GM21515 (cell line): ENCODE measurements around the gene SMTN.
"Not testable (repeated sequence)": the region's sequence is repeated elsewhere in the genome, so short reads cannot be mapped to it uniquely, and the experiment has no call there.

Experiments
- ATAC-seq: cut with Tn5 transposase; IDR thresholded peaks from one replicate; pipeline ENCODE4 v1.9.1; 2021; ENCODE audit not compliant: unreplicated experiment

SMTN gene

DNA sequence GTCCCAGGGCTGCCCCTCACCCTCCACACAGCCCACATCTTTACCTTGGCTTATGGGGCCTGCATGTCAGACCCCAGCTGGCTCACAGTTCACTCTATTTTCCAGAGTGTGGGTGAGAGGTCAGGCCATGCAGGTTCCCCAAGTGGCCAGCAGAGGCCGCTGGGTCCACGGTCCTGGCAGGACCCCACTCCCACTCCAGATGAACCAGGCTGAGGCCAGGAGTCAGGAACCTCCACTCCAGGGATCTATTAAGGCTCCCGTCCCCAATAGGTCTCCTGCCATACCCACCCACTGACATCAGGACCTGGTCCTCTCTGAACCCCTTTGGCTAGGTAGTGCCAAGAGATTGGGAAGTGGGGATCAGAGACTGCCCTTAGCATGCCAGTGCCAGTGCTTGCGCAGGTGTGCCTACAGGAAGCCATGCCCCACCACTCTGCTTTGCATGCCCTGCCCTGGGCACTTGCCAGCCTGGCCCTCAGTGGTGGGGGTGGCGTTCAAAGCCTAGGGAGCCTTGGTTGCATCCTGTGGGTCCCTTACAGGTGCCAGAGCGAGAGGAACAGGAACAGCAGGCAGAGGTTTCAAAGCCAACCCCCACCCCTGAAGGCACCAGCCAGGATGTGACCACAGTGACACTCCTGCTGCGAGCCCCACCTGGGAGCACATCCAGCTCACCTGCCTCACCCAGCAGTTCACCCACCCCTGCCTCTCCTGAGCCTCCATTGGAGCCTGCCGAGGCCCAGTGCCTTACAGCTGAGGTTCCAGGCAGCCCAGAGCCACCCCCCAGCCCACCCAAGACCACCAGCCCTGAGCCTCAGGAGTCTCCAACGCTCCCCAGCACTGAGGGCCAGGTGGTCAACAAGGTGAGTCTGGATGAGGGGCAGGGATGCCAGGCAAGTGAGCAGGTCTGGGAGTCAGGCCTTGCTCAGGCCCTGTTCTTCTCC lies 8.3 kb downstream of the SMTN start:
- ATAC-seq: no peak

DNA sequence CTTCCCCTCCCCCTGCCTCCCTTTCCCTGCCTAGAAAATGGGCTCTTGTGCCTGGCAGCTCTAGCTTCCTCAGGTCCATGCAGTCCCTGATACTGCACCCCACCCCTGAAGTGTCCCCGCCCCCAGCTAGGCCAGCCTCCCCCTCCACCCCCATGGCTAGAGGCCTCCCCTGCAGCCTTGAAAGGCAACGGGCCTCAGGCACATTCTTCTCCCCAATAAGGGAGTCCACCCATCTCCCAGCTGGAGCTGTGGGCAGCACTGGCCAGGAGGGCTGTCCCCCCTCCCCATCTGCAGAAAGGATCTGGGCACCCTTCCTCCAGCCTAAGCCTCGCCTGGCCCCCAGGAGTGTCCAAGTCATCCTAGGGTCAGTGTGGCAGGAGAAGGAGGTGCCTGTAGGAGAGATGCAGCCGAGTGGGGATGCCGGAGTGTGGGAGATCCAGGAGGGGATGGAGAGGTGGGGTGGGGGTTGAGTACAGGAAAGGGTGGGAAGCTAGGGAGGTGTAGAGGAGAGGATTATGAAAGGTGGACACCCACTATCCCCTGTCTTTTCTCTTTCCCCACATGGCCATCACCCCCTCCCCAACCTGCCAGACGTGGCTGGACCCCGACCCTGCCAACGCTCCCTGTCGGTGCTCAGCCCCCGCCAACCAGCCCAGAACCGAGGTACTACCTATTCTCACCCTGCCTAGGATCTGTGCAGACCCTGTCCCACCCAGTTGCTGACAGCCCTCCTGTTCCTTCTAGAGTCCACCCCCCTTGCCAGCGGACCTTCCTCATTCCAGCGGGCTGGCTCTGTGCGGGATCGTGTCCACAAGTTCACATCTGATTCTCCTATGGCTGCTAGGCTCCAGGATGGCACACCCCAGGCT lies 9.3 kb downstream of the SMTN start:
- ATAC-seq: no peak

DNA sequence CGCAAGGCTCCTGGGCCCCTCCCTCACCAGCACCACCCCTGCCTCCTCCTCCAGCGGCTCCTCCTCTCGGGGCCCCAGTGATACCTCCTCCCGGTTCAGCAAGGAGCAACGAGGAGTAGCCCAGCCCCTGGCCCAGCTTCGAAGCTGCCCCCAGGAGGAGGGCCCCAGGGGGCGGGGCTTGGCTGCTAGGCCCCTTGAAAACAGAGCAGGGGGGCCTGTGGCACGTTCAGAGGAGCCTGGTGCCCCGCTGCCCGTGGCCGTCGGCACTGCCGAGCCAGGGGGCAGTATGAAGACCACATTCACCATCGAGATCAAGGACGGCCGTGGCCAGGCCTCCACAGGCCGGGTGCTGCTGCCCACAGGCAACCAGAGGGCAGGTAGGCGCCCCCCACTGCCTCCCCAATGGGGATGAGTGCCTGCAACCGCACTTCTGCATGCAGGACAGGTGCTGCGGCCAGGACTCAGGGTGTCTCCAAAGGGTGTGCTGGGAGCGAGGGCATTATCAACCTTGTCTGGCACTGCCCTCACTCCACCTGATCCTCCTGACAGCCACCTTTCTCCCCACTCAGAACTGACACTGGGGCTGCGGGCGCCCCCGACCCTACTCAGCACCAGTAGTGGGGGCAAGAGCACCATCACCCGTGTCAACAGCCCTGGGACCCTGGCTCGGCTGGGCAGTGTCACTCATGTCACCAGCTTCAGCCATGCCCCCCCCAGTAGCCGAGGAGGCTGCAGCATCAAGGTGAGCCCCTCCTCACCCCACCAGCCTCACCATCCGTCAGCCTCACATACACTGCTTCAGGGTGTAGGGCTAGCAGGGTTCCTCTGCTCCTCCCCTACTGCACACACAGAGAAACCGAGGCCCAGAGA lies 10.2 kb downstream of the SMTN start:
- ATAC-seq: no peak

DNA sequence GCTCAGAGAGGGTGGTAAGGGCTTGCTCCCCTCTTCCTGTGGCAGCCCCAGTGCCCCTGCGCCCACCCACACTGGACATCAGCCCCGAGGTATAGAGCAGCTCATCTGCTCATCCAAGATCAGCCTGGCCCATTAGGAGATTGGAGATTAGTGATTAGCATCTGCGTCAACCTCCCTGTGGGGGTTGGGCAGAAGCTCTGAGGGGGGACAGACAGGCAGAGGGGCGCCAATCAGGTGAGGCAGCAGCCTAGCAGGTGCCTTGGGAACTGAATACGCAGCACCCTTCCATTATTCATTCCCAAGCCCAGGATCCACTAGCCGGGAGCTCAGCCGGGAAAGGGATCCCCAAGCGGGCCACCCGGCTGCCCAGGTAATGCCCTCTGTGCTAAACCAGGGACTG lies 11.0 kb downstream of the SMTN start:
- no peak for ATAC-seq

DNA sequence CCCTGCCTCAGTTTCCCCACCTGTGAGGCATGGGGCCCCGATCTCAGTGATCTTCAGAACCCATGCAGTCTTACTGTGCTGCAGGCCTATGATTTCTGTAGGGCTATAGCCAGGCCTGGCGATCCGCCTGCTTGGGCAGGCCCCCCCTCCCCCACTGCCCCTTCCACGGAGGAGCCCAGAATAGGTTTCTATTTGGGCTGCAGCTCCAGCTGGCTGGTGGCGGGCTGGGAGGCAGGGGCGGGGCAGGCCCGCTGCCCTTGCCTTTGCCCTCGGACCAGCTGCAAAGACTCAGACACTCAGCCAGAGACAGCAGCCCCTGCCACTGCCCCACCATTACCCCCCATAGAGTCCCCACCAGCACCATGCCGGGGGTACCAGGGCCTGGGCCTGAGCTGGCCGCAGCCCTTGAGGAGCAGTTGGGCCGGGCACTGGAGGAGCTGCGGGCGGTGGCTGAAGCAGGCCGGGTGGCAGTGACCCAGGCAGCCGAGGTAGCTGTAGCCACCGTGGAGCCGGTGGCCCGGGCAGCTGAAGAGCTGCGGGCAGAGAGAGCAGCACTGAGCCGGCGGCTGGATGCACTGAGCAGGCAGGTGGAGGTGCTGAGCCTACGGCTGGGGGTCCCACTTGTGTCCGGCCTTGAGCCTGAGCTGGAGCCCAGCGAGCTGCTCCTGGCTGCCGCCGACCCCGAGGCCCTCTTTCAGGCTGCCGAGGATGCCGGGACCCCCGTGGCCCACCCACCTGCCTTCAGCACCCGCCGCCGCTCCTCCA lies 12.2 kb downstream of the SMTN start:
- ATAC-seq: no peak

DNA sequence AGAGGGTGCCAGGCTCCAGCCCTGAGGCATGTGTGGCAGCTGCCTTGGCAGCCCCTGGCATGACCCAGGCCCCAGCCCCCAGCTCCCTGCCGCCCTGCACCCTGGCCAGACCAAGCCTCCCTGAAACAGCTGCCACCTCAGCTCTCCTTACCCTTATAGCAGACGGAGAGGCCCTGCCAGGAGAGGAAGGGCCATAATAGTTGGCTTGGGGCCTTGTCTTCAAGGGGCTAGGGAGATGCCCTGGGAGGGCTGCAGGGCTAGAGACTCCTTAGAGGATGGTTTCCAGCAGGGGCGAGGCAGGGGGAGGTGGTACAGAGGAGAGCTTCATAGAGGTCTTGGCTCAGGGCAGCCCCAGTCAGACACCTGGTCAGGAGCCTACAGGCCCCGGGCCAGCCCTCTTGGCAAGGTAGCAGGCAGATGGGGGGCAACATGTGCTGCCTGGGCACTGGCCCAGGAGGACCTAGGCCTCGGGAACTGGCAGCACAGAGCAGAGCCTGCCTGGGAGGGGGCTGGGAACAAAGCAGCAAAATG lies 13.0 kb downstream of the SMTN start:
- ATAC-seq: no peak

DNA sequence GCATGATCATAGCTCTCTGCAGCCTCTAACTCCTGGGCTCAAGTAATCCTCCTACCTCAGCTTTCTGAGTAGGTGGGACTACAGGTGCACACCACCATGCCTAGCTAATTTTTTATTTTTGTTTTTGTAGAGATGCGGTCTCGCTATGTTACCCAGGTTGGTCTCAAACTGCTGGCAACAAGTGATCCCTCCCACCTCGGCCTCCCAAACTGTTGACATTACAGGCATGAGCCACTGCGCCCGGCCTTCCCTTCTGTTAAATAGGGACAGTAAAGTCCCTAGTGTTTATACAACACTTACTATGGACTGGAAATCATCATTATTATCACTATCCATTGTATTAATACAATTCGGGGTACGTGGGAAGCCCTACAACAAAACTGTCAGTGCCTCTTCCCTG lies 13.6 kb downstream of the SMTN start:
- no peak for ATAC-seq

DNA sequence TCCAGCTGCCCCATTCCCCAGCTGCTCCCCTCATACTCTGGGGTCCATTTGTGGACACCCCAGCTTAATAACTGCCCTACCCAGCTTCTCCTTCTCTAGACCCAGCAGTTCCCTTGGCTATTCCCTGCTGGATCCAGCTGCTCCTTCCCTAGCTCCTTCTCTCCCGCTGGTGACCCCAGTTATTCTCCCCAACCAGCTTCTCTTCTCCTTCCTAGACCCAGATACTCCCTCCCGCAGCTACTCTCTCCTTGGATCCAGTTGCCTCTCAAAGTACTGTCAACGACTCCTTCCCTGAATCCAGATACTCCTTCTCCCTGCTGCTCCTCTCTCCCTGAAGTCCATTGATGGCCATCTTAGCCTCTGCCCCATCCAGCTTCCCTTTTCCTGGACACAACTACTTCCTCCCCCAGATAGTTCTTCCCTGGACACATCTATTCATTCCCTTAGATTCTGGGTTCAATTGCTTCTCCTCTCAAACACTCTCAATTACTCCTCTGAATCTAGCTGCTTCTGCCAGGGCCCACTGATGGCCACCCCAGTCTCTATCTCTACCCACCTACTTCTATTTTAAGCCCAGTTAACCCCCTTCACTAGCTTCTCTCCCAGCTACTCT lies 14.6 kb downstream of the SMTN start:
- no peak for ATAC-seq

DNA sequence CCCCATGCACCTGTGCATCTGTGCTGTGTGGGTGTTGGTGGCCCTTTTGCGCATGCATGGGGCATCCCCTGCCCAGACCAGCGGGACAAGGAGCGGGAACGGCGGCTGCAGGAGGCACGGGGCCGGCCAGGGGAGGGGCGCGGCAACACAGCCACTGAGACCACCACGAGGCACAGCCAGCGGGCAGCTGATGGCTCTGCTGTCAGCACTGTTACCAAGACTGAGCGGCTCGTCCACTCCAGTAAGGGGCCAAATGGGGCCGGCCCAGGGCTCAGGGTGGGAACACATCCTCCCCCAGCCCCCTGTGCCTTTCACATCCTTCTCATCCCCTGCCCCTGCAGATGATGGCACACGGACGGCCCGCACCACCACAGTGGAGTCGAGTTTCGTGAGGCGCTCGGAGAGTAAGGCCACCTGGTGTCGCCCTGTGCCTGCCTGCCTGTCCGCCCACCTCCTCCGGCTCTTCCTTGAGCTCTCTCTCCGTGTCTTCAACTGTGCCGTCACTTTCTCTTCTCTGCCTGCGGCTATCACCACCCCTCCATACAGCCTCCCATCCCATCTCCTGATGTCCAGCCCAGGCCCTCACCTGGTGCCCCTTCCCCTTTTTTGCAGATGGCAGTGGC lies 15.7 kb downstream of the SMTN start:
- ATAC-seq: no peak

DNA sequence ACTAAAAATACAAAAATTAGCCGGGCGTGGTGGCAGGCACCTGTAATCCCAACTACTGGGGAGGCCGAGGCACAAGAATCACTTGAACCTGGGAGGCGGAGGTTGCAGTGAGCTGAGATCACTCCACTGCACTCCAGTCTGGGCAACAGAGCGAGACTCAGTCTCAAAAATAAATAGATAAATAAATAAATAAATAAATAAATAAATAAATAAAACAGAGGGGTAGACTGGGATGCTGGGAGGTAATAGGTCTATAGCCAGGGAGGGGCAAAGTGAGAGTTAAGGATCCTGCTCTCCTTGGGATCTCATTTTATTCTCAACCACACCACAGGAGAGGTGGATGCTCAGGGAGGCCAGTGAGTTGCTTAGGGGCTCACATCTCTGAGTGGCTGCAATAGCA lies 16.4 kb downstream of the SMTN start:
- ATAC-seq: not testable (repeated sequence)

DNA sequence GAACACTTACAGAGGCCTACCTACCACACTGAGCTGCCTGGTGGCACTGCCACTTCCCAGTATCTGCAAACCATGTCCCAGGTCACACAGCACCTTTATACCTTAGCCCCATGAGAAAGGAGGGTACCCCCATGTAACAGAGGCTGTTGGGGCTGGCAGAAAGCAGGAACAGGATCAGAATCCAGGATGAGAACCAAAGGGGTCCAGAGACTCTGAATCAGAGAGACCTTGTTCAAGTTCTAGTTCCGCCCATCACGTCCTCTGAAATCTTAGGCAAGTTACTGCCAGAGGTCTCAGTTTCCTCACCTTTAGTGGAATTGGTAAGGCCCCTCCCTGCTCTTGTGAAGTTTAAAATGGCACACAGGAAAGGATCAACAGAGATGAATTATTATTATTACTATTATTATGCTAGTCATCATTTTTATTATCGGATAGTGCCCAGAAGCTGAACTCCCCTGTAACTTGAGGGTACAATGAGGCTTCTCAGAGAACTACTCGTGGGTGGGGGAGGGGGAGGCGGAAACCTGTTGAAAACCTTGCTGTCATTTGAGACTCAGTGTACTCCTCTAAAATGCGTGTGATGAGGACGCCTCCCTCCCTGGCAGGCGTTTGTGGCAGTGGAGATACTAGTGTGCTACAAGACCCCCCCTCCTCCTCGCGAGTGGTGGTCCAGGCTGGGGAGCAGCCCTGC lies 17.0 kb downstream of the SMTN start:
- no peak for ATAC-seq

DNA sequence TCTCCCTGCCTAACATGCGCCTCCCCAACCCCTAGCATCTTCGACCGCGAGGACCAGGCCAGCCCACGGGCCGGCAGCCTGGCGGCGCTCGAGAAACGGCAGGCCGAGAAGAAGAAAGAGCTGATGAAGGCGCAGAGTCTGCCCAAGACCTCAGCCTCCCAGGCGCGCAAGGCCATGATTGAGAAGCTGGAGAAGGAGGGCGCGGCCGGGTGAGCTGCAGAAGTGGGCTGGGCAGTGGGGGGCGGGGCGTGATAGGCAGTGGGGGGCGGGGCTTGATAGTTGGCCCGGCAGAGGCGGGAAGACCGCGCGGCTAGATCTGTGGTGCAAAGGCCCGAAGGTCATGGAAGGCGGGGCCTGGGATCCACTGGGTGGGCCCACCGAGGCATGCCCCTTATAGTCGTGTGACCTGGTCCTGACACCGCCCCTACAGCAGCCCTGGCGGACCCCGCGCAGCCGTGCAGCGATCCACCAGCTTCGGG lies 17.6 kb downstream of the SMTN start:
- no peak for ATAC-seq

DNA sequence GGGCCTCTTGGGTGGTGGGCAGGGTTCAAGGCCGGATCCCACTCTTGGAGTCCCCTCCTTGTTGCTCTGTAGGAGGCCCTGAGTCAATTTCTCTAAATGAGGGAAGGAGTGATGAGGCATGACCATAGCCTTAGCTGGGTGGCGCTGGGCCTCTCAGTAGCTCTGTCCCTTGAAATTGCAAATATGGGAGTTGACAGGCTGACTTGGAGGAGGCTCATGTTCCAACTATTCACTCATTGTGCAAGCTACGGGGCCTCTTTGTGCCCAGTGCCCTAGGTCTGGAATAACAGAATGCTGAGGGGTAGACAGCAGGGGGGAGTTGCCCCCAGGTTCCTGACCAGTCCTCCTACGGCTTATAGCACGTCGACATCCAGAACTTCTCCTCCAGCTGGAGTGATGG lies 18.3 kb downstream of the SMTN start:
- ATAC-seq: no peak

DNA sequence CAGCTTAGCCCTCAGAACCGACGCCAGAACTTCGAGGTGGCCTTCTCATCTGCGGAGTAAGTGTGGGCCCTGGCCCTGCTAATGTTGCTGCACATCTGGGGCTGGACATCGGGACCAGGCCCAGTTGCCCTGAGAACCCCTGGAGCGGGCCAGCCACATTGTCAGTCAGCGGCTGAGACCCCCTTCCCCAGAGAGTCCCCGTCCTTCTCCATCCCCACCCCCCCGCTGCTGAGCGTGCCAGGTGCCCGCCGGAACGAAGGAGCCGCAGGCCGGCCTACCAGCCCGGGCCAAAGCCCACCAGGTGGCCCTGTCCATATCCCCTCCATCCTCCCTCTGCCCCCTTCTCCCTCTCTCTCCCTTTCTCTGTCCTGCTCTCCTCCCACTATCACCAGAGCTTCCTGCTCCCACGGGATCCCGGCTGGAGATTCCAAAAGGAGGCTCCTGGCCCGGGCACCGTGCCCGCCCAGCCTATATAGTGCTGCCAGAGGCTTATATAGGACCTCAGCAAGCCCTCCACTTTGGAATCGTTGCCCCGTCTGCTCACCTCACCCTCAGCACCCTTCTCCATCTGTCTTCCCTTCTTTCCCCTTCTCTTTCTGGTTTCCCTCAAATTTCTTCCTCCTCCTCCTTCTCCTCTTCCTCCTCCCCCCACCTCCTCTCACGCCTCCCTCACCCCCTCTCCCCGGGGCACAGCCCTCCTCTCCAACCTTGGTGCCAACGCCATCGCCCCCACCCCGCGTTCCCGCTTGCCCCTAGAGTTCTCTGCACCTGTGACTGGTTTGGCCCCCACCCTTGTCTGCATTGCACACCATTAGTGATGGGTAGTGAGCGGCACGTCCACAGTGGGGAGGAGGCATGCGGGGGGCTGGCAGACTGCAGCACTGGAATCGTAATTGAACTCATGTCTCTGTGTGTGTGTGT lies 19.0 kb downstream of the SMTN start:
- ATAC-seq: no peak

DNA sequence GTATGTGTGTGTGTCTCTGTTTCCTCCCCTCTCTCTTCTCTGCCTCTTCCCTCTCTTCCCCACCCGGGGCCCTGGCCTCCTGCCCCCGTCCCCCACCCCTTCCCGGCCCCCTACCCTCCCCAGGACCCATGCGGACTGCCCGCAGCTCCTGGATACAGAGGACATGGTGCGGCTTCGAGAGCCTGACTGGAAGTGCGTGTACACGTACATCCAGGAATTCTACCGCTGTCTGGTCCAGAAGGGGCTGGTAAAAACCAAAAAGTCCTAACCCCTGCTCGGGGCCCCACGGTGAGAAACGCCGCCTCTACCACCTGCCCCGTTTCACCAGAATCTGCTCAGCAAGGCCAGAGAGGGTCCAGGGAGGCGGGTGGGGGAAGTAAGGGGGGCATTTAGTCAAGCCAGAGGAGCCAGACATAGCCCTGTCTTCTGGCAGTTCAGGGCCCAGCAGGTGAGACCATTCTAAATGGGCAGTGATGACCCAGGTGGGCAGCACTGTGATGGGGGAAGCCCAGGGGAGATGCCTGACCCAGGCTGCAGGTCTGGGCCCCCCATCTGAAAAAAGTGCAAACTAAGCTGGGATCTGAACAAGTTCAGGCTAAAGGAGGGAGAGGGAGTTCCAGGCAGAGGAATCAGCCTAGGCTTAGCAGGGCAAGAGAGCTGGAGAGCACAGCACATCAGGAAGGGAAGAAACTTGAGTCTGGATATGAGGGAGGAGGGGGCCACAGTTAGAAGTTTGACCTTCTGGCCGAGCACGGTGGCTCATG lies 19.8 kb downstream of the SMTN start:
- no peak for ATAC-seq

DNA sequence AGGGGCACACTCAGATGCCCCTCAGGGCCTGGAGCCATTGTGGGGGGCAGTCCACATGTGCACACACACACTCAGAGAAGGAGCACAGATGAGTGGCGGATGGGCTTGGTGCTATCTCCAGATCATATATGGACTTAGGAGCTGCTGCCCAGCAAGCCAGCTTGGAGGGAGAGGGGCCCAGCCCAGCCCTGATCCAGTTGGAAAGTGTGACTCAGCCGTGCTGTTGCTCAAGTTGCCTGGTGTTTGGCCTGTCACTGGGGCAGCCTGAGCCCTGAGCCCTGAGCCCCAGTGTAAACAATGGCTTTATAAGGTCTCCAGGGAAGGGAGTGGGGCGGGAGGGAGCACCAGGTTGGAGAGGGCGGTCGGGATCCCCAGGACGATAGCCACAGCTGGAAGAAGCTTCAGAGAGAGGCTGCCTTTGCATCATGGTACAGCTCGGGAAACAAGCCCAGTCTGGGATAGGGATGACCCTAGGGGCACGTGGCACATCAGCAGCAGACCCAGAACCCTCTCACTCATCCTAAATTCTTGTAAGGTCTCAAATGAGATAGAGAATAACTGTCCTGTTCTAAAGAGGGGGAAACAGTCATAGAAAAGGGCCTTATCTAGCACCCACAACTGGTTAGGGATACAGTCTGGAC lies 21.4 kb downstream of the SMTN start:
- no peak for ATAC-seq
